Erythroblast (primary cell): ENCODE measurements around the gene C2orf92.

ENCODE experiments used
- GATA1 ChIP-seq: IDR thresholded peaks from 2 replicates; pipeline ENCODE4 v1.6.1; 2011; ENCODE audit warnings: low read depth, mild to moderate bottlenecking, control low read depth, low read length, moderate library complexity
- POLR2A ChIP-seq: IDR thresholded peaks from 2 replicates; pipeline ENCODE4 v1.6.1; 2011; ENCODE audit warnings: mild to moderate bottlenecking, low read length

DNA sequence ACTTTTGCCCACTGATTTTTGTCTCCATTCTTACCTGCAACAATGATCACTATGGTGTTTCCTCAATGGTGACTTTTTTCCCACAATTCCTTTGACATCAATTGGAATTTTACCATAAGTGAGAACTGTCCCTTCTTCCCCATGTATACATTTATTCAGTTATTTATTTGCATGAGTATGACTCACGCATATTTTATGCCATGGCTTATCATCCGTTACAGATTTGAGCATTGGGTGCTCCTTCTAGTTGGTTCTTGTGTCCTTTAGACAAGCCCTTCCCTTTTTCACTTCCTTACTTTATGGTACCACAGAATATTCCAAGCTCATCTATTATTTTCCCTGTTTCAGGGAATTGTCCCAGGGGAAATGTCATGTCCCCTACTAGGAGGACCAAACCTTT is 16.0 kb upstream of the C2orf92 start:
- TF ChIP-seq POLR2A: no peak
- no peak for TF ChIP-seq GATA1
